Measurements from ENCODE around the gene SETDB2.

- TF ChIP-seq CTCF (IDR thresholded peaks at IDR 0.05) (no peak), POLR2A (IDR thresholded peaks at IDR 0.05) (no peak), POLR2AphosphoS5 (IDR thresholded peaks at IDR 0.05; ENCODE audit: insufficient read depth in 1 of 2, low read depth in 1 of 2) (no peak)
Measured at GRCh38 chr13:49503951-49504350, 59.9 kb downstream of the SETDB2 start.

Measured in vagina (tissue), 2 donors.